ENCODE data around the gene CD38.

Gene CD38

GRCh38 chr4:15771216-15772058, 6.7 kb upstream of the CD38 start:
- H3K36me3 ChIP-seq (ENCODE audit: control insufficient read depth in 2 of 2, insufficient read depth in 1 of 2, low read length in 2 of 2), result no peaks in the 10 kb centered on the region
- no peak overlapping the region for H3K27ac ChIP-seq (ENCODE audit: extremely low read depth, low read depth, low read length)
- ChIA-PET CTCF (interaction anchor here (0.7 kb wide), 1 partner anchor 627 kb away, joined by 3 read pairs; no protein-coding TSS in a partner anchor), POLR2A (no interaction called here)
- no peaks in the 10 kb centered on the region for H3K4me1 ChIP-seq (ENCODE audit: control insufficient read depth, insufficient read depth, low read length)
- no peak overlapping the region for H3K4me3 ChIP-seq (ENCODE audit: low read depth, low read length)
- no peaks in the 10 kb centered on the region for H3K9me3 ChIP-seq (ENCODE audit: control insufficient read depth, insufficient read depth, low read depth, low read length)
- TF ChIP-seq AEBP2 (tag by site-specific recombination; IDR thresholded peaks at IDR 0.05; ENCODE audit: borderline replicate concordance), result no peak
- TF ChIP-seq HOXD13 (CRISPR knock-in tag; IDR thresholded peaks at IDR 0.05; ENCODE audit: borderline replicate concordance), result no peak
- no peak for TF ChIP-seq SP3 (tag by site-specific recombination; IDR thresholded peaks at IDR 0.05)
- TF ChIP-seq ZNF747 (tag by site-specific recombination; IDR thresholded peaks at IDR 0.05), result no peak
- TF ChIP-seq ZNF184 (tag by site-specific recombination; IDR thresholded peaks at IDR 0.05), result no peak
- TF ChIP-seq ZNF324 (tag by site-specific recombination; IDR thresholded peaks at IDR 0.05), result no peak
- TF ChIP-seq ZEB2 (tag by site-specific recombination; IDR thresholded peaks at IDR 0.05), result no peak
- no peak for TF ChIP-seq ZNF37A (tag by site-specific recombination; IDR thresholded peaks at IDR 0.05)
- no peak for TF ChIP-seq ZNF24 (tag by site-specific recombination; IDR thresholded peaks at IDR 0.05)
- no peak for TF ChIP-seq ZNF529 (tag by site-specific recombination; IDR thresholded peaks at IDR 0.05; ENCODE audit: insufficient replicate concordance)
- TF ChIP-seq ZNF776 (tag by site-specific recombination; IDR thresholded peaks at IDR 0.05; ENCODE audit: borderline replicate concordance), result no peak
- no peak for TF ChIP-seq ZBTB20 (tag by site-specific recombination; IDR thresholded peaks at IDR 0.05)
- TF ChIP-seq ZNF610 (tag by site-specific recombination; IDR thresholded peaks at IDR 0.05; ENCODE audit: borderline replicate concordance), result no peak
- TF ChIP-seq ZNF664 (tag by site-specific recombination; IDR thresholded peaks at IDR 0.05), result no peak
- TF ChIP-seq ZNF580 (tag by site-specific recombination; IDR thresholded peaks at IDR 0.05), result no peak
- no peak for TF ChIP-seq OVOL3 (tag by site-specific recombination; IDR thresholded peaks at IDR 0.05)
- TF ChIP-seq ZNF707 (tag by site-specific recombination; IDR thresholded peaks at IDR 0.05), result no peak

- H3K27ac ChIP-seq (ENCODE audit: extremely low read depth, low read depth, low read length), result no peak overlapping the region
- H3K9me3 ChIP-seq (ENCODE audit: control insufficient read depth, insufficient read depth, low read depth, low read length), result no peaks in the 10 kb centered on the region
- ChIA-PET CTCF (no interaction called here), POLR2A (no interaction called here)
- no peak for TF ChIP-seq HOXA7 (CRISPR knock-in tag; IDR thresholded peaks at IDR 0.05; ENCODE audit: borderline replicate concordance)
- no peak for TF ChIP-seq ZBTB6 (tag by site-specific recombination; IDR thresholded peaks at IDR 0.05)
- no peak for TF ChIP-seq ZNF324 (tag by site-specific recombination; IDR thresholded peaks at IDR 0.05)
- TF ChIP-seq ZNF561 (tag by site-specific recombination; IDR thresholded peaks at IDR 0.05; ENCODE audit: borderline replicate concordance), result no peak
- no peak for TF ChIP-seq ZNF2 (tag by site-specific recombination; IDR thresholded peaks at IDR 0.05)
- TF ChIP-seq INSM2 (tag by site-specific recombination; IDR thresholded peaks at IDR 0.05), result no peak
- no peak for TF ChIP-seq ZNF560 (tag by site-specific recombination; IDR thresholded peaks at IDR 0.05; ENCODE audit: borderline replicate concordance)
- no peak for TF ChIP-seq BCL11B (tag by site-specific recombination; IDR thresholded peaks at IDR 0.05; ENCODE audit: low read depth)
- no peak for TF ChIP-seq MYNN (tag by site-specific recombination; IDR thresholded peaks at IDR 0.05; ENCODE audit: borderline replicate concordance)
- TF ChIP-seq ZNF121 (tag by site-specific recombination; IDR thresholded peaks at IDR 0.05), result no peak
- no peak for TF ChIP-seq ZNF248 (tag by site-specific recombination; IDR thresholded peaks at IDR 0.05)
- TF ChIP-seq PRDM1 (tag by site-specific recombination; IDR thresholded peaks at IDR 0.05), result no peak
- no peak for TF ChIP-seq ZSCAN5A (tag by site-specific recombination; IDR thresholded peaks at IDR 0.05)
- TF ChIP-seq SP3 (tag by site-specific recombination; IDR thresholded peaks at IDR 0.05), result no peak
- TF ChIP-seq ZNF354C (tag by site-specific recombination; IDR thresholded peaks at IDR 0.05; ENCODE audit: borderline replicate concordance, low read depth), result no peak
- TF ChIP-seq ZNF830 (tag by site-specific recombination; IDR thresholded peaks at IDR 0.05; ENCODE audit: low read depth), result no peak
- no peaks in the 10 kb centered on the region for H3K4me1 ChIP-seq (ENCODE audit: control insufficient read depth, insufficient read depth, low read length)
- no peaks in the 10 kb centered on the region for H3K36me3 ChIP-seq (ENCODE audit: control insufficient read depth in 2 of 2, insufficient read depth in 1 of 2, low read length in 2 of 2)
- no peak overlapping the region for H3K4me3 ChIP-seq (ENCODE audit: low read depth, low read length)
Observed at GRCh38 chr4:15774020-15774420, 4.1 kb upstream of the CD38 start.

Measured in HEK293 (cell line).